ENCODE measurements around the gene RSPH1.

Gene RSPH1

GRCh38 chr21:42500225-42500624, 4.2 kb upstream of the RSPH1 start:
- ATAC-seq, result no peak
- TF ChIP-seq PPARA (CRISPR knock-in tag; IDR thresholded peaks at IDR 0.05; ENCODE audit: borderline replicate concordance) (no peak), ZNF565 (CRISPR knock-in tag; conservative IDR thresholded peaks at IDR 0.05; ENCODE audit: low read depth) (no peak), CSRNP3 (CRISPR knock-in tag; IDR thresholded peaks at IDR 0.05) (no peak), POU6F1 (CRISPR knock-in tag; IDR thresholded peaks at IDR 0.05; ENCODE audit: borderline replicate concordance, low read depth) (no peak), CSDC2 (CRISPR knock-in tag; IDR thresholded peaks at IDR 0.05) (no peak), TSHZ2 (CRISPR knock-in tag; IDR thresholded peaks at IDR 0.05) (no peak), ESRRG (CRISPR knock-in tag; IDR thresholded peaks at IDR 0.05) (no peak), OSR1 (CRISPR knock-in tag; IDR thresholded peaks at IDR 0.05) (no peak), ZC3H10 (CRISPR knock-in tag; IDR thresholded peaks at IDR 0.05) (no peak), ZNF8 (CRISPR knock-in tag; IDR thresholded peaks at IDR 0.05) (no peak), RARB (CRISPR knock-in tag; IDR thresholded peaks at IDR 0.05) (no peak), CREB5 (CRISPR knock-in tag; IDR thresholded peaks at IDR 0.05; ENCODE audit: low read depth) (no peak), ZFP30 (CRISPR knock-in tag; IDR thresholded peaks at IDR 0.05) (no peak), ISL1 (CRISPR knock-in tag; IDR thresholded peaks at IDR 0.05) (no peak), BACH2 (CRISPR knock-in tag; IDR thresholded peaks at IDR 0.05; ENCODE audit: borderline replicate concordance) (no peak), PATZ1 (CRISPR knock-in tag; IDR thresholded peaks at IDR 0.05; ENCODE audit: borderline replicate concordance) (no peak), TOX (CRISPR knock-in tag; IDR thresholded peaks at IDR 0.05; ENCODE audit: borderline replicate concordance) (no peak), SNAI2 (CRISPR knock-in tag; IDR thresholded peaks at IDR 0.05) (no peak), TCF4 (CRISPR knock-in tag; IDR thresholded peaks at IDR 0.05; ENCODE audit: borderline replicate concordance) (no peak)

- no peak for ATAC-seq
- TF ChIP-seq CSDC2 (CRISPR knock-in tag; IDR thresholded peaks at IDR 0.05) (no peak), PATZ1 (CRISPR knock-in tag; IDR thresholded peaks at IDR 0.05; ENCODE audit: borderline replicate concordance) (no peak)
These were observed 3.6 kb upstream of the RSPH1 start for GRCh38 chr21:42499444-42500112.
